WERI-Rb-1 (cell line): ENCODE data around the gene KCNC1.
A peak's percentile ranks its signal among the peaks of the same experiment; 100 is the strongest.

ENCODE experiments used
- DNase-seq: peaks from one replicate; pipeline ENCODE4 v3.0.0-alpha.2; 2020
- H3K27ac ChIP-seq: fragments of 250-450 bp; sonication (Bioruptor Pico); 2 replicates; pipeline ENCODE4 v1.5.1; 2020; ENCODE audit warnings: mild to moderate bottlenecking, moderate library complexity
- H3K27me3 ChIP-seq: fragments of 250-450 bp; sonication (Bioruptor Pico); 2 replicates; pipeline ENCODE4 v1.5.1; 2021; ENCODE audit warnings: mild to moderate bottlenecking, low read depth, moderate library complexity; ENCODE audit not compliant: insufficient read depth, severe bottlenecking
- H3K36me3 ChIP-seq: fragments of 250-450 bp; sonication (Bioruptor Pico); 2 replicates; pipeline ENCODE4 v1.5.1; 2020; ENCODE audit warnings: mild to moderate bottlenecking, moderate library complexity
- H3K4me3 ChIP-seq: 2 replicates; pipeline ENCODE4 v1.5.1; 2011; ENCODE audit warnings: low read depth, mild to moderate bottlenecking, control low read depth, low read length
- H3K9me3 ChIP-seq: fragments of 250-450 bp; sonication (Bioruptor Pico); 2 replicates; pipeline ENCODE4 v1.5.1; 2021; ENCODE audit warnings: mild to moderate bottlenecking, moderate library complexity; ENCODE audit not compliant: severe bottlenecking
- TF ChIP-seq, protein P1 (sequence below): IDR thresholded peaks from 2 replicates; pipeline ENCODE4 v1.5.1; 2011; ENCODE audit warnings: low read depth, mild to moderate bottlenecking, control low read depth, inconsistent platforms, low read length

Gene KCNC1

DNA sequence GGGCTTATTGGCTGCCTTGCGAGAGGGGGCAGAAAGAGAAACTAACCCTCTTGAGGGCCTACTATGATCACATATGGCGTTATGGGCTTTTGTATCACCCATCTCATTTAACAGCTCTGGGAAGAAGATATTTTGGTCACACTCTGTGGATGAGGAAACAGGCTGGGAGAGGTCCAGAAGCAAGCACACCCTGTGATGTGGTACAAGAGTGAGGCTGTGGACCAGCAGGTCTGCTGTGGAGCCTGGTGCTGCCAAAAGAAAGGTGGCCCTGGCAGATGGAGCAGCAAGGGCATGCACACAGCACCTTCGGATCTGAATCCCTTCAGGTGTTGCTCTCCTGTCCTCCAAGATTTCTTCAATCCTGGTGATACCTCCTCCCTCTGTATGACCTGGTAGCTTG, 64.1 kb downstream of the KCNC1 start:
- no peak for DNase-seq
- H3K36me3 ChIP-seq, result no peaks in the 10 kb centered on the region; the same call in 1 of the 2 replicates
- H3K9me3 ChIP-seq, result no peaks in the 10 kb centered on the region
- no peak overlapping the region for H3K27ac ChIP-seq
- no peak overlapping the region for H3K4me3 ChIP-seq
- TF ChIP-seq, protein P1, sequence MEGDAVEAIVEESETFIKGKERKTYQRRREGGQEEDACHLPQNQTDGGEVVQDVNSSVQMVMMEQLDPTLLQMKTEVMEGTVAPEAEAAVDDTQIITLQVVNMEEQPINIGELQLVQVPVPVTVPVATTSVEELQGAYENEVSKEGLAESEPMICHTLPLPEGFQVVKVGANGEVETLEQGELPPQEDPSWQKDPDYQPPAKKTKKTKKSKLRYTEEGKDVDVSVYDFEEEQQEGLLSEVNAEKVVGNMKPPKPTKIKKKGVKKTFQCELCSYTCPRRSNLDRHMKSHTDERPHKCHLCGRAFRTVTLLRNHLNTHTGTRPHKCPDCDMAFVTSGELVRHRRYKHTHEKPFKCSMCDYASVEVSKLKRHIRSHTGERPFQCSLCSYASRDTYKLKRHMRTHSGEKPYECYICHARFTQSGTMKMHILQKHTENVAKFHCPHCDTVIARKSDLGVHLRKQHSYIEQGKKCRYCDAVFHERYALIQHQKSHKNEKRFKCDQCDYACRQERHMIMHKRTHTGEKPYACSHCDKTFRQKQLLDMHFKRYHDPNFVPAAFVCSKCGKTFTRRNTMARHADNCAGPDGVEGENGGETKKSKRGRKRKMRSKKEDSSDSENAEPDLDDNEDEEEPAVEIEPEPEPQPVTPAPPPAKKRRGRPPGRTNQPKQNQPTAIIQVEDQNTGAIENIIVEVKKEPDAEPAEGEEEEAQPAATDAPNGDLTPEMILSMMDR, result no peak
- no peaks in the 10 kb centered on the region for H3K27me3 ChIP-seq

- H3K4me3 ChIP-seq, result no peak overlapping the region
- no peak for DNase-seq
- H3K9me3 ChIP-seq, result no peaks in the 10 kb centered on the region
- H3K36me3 ChIP-seq, result no peaks in the 10 kb centered on the region; the same call in 1 of the 2 replicates
- no peaks in the 10 kb centered on the region for H3K27me3 ChIP-seq
- H3K27ac ChIP-seq, result no peak overlapping the region
- TF ChIP-seq, protein P1, result no peak
These were observed 64.6 kb downstream of the KCNC1 start for GRCh38 chr11:17799147-17799546.

DNA sequence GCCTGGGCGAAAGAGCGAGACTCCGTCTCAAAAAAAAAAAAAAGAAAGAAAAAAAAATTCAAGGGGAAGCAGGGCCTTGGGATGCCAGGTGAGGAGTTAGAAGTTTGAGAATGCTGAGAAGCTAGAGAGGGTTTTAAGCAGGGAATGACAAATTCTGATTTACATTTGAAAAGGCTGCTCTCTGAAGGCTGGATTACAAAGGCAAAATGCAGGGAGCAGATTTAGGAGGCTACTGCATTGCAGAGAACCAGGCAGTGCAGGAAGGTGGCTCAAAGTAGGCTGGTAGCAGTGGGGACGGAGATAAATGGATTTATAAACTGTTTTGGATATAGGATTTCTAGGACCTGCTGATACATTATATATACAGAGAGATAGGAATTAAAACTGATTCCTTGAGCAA, 66.6 kb downstream of the KCNC1 start:
- TF ChIP-seq, protein P1, result no peak

DNA sequence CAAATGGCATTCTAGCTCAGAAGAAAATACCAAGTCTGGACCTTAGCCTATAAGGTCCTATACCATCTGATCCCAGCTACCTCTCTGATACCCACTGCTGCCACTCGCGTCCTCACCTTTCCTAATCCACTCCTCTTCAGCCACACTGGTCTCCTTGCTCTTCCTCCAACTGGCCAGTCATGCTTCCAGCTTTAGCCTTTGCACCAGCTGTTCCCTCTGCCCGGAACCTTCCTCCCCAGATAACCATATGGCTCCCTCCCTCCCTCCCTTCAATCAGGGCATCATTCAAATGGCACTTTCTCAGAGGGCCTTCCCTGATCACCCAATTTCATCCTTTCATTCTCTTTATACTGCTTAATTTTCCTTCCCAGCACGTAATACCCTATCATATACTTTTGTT, 67.9 kb downstream of the KCNC1 start:
- Histone ChIP-seq H3K27me3 (no peaks in the 10 kb centered on the region), H3K9me3 (no peaks in the 10 kb centered on the region), H3K36me3 (no peaks in the 10 kb centered on the region; the same call in 1 of the 2 replicates), H3K27ac (peak overlapping the region; percentile 28; the same call in 1 of the 2 replicates), H3K4me3 (no peak overlapping the region)
- peak; percentile 68 for DNase-seq
- TF ChIP-seq, protein P1, result no peak

More for the DNA sequence above, 66.6 kb downstream of the KCNC1 start:
- H3K36me3 ChIP-seq, result no peaks in the 10 kb centered on the region; the same call in 1 of the 2 replicates
- H3K27me3 ChIP-seq, result no peaks in the 10 kb centered on the region
- no peaks in the 10 kb centered on the region for H3K9me3 ChIP-seq
- no peak overlapping the region for H3K4me3 ChIP-seq
- DNase-seq, result no peak
- no peak overlapping the region for H3K27ac ChIP-seq

- no peak for DNase-seq
- Histone ChIP-seq H3K4me3 (no peak overlapping the region), H3K9me3 (no peaks in the 10 kb centered on the region), H3K27me3 (no peaks in the 10 kb centered on the region), H3K36me3 (no peaks in the 10 kb centered on the region; the same call in 1 of the 2 replicates), H3K27ac (no peak overlapping the region)
- TF ChIP-seq, protein P1, result no peak
These were observed 69.3 kb downstream of the KCNC1 start for GRCh38 chr11:17803754-17804334.

GRCh38 chr11:17805043-17805442, 70.5 kb downstream of the KCNC1 start:
- H3K9me3 ChIP-seq, result no peaks in the 10 kb centered on the region
- DNase-seq, result no peak
- TF ChIP-seq, protein P1, result no peak
- no peaks in the 10 kb centered on the region for H3K36me3 ChIP-seq
- H3K27ac ChIP-seq, result no peak overlapping the region
- H3K4me3 ChIP-seq, result no peak overlapping the region
- no peaks in the 10 kb centered on the region for H3K27me3 ChIP-seq
